PFSK-1 (cell line): Measurements from ENCODE around the gene MYBL2.

Experiments
- FOXP2 ChIP-seq: optimal IDR thresholded peaks from 2 replicates; pipeline ENCODE3; 2011; ENCODE audit warnings: borderline replicate concordance, control low read depth, inconsistent platforms; ENCODE audit not compliant: insufficient read depth; ENCODE audit errors: extremely low read length, extremely low read depth
- POLR2AphosphoS5 ChIP-seq: IDR thresholded peaks from 2 replicates; pipeline ENCODE4 v1.6.1; 2012; ENCODE audit warnings: low read depth, mild to moderate bottlenecking, control low read depth, low read length, moderate library complexity
- SIN3A ChIP-seq: IDR thresholded peaks from 2 replicates; pipeline ENCODE4 v1.6.1; 2012; ENCODE audit warnings: mild to moderate bottlenecking, low read length, moderate library complexity, borderline replicate concordance; ENCODE audit not compliant: insufficient read depth
- TAF1 ChIP-seq: IDR thresholded peaks from 2 replicates; pipeline ENCODE4 v1.6.1; 2012; ENCODE audit warnings: low read length, control low read depth, borderline replicate concordance; ENCODE audit not compliant: insufficient read depth
- TF ChIP-seq, protein P1 (sequence below), 2 experiments: IDR thresholded peaks; 2 replicates each; pipeline versions ENCODE4 v1.6.1 to v1.8.0; 2011 to 2012; ENCODE audit warnings: low read depth in 2 of 2, low read length in 2 of 2, control low read depth in 1 of 2, inconsistent platforms in 1 of 2, mild to moderate bottlenecking in 1 of 2, moderate library complexity in 1 of 2; ENCODE audit not compliant: insufficient read depth in 1 of 2

GRCh38 chr20:43636429-43636828, 30.5 kb upstream of the MYBL2 start:
- TF ChIP-seq, protein P1, sequence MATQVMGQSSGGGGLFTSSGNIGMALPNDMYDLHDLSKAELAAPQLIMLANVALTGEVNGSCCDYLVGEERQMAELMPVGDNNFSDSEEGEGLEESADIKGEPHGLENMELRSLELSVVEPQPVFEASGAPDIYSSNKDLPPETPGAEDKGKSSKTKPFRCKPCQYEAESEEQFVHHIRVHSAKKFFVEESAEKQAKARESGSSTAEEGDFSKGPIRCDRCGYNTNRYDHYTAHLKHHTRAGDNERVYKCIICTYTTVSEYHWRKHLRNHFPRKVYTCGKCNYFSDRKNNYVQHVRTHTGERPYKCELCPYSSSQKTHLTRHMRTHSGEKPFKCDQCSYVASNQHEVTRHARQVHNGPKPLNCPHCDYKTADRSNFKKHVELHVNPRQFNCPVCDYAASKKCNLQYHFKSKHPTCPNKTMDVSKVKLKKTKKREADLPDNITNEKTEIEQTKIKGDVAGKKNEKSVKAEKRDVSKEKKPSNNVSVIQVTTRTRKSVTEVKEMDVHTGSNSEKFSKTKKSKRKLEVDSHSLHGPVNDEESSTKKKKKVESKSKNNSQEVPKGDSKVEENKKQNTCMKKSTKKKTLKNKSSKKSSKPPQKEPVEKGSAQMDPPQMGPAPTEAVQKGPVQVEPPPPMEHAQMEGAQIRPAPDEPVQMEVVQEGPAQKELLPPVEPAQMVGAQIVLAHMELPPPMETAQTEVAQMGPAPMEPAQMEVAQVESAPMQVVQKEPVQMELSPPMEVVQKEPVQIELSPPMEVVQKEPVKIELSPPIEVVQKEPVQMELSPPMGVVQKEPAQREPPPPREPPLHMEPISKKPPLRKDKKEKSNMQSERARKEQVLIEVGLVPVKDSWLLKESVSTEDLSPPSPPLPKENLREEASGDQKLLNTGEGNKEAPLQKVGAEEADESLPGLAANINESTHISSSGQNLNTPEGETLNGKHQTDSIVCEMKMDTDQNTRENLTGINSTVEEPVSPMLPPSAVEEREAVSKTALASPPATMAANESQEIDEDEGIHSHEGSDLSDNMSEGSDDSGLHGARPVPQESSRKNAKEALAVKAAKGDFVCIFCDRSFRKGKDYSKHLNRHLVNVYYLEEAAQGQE (IDR thresholded peaks at IDR 0.05; ENCODE audit: insufficient read depth in 1 of 2, low read depth in 2 of 2, low read length in 2 of 2), result no peak
- TF ChIP-seq TAF1 (no peak), POLR2AphosphoS5 (no peak), SIN3A (no peak), FOXP2 (no peak)
